Measurements from ENCODE around the gene NCAN.

NCAN gene

DNA sequence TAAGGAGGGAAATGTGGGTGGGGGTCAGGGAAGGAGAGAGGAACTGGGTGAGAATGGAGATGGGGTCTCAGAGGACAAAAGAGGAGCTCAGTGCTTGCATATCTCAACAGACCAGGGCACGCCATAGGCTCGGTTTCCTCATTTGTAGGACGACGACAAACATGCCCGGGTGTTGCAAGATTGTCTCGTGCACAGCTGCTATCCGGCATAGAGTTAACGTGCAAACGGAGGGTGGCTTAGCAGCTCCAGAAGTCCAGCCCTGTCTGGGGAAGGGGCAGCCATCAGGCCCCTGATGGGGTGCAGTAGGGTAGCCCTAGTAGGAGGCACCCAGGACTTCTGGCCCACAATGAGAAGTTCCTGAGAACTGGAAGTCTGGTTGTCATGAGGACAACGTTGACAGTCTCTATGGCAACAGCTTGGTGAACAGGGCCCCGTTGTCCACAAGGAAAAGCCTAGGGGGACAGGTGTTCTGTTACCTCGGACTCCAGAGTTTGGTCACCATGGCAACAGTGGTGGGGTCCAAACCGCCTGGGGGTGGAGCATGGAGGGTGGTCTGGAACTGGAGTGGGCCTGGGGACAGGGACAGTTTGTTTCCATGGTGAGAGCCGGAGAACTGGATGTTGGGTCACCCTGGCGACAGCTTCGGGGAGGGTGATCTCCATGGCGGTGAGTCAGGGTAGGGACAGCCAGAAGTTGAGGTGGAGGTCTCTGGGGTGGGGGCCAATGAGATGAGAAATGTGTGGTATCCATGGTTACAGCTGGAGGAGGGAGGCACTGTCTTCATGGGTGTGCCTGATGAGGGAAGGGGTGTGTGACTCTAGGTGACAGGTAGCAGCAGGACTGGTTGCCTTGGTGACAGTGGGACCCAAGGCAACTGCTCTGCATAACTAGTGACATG lies 44.6 kb downstream of the NCAN start:
- no peak overlapping the region for H3K4me3 ChIP-seq (ENCODE audit: low read length)
- TF ChIP-seq, protein P1, sequence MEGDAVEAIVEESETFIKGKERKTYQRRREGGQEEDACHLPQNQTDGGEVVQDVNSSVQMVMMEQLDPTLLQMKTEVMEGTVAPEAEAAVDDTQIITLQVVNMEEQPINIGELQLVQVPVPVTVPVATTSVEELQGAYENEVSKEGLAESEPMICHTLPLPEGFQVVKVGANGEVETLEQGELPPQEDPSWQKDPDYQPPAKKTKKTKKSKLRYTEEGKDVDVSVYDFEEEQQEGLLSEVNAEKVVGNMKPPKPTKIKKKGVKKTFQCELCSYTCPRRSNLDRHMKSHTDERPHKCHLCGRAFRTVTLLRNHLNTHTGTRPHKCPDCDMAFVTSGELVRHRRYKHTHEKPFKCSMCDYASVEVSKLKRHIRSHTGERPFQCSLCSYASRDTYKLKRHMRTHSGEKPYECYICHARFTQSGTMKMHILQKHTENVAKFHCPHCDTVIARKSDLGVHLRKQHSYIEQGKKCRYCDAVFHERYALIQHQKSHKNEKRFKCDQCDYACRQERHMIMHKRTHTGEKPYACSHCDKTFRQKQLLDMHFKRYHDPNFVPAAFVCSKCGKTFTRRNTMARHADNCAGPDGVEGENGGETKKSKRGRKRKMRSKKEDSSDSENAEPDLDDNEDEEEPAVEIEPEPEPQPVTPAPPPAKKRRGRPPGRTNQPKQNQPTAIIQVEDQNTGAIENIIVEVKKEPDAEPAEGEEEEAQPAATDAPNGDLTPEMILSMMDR (conservative IDR thresholded peaks at IDR 0.05; ENCODE audit: low read length): no peak
- DNase-seq (ENCODE audit: low read depth): no peak

DNA sequence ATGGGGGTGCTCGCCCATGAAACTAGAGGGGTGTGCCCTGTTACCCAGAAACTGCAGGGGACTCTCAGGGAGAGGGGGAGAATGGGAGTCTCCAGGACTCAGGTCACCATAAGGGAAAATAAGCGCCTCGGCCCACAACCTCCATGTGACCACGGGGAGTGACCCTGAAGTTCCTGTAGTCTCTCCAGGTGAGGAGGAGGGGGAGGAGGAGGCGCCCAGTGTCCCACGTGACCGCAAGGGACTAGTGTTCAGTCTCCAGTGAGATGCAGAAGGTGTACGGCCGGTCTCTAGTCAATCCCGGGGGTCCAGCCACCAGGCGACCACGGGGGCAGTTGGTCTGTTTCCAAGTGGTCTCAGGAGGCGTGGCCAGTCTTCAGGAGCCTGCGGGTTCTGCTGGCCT lies 45.4 kb downstream of the NCAN start:
- no peak for DNase-seq (ENCODE audit: low read depth)
- TF ChIP-seq, protein P1 (conservative IDR thresholded peaks at IDR 0.05; ENCODE audit: low read length): no peak
- H3K4me3 ChIP-seq (ENCODE audit: low read length): no peak overlapping the region

DNA sequence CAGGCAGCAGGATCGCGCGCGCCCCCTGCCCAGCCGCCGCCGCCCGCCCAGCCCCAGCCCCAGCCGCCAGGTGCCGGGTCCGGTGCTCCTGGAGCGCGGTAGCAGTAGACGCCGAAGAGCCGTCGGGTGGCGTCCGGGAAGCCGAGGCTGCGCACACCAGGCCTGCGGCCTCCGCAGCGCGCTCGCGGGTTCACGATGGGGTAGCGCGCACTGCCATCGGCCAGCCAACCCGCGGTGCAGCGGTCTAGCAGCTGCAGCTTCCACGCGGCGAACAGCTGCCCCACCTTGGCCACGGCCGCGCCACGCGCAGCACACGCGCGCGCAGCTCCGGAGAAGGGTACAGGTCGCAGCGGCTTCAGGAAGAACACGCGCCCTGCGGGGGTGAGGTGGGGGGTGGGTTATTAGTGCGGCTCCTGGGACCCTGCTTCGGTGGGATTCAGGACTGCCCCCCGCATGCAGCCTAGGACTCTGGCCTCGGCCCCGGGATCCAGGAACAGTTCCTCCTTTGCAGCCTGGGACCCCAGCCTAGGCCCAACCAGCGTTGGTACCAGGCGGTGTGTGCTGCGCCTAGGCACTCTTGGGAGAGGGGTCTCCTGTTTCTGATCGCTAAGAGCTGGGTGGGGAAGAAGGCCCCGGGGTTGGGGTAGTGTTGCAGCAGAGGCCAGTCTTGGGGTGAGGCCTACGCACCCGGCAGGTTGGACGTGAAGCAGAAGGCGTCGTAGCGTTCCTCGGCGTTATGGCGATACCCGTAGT lies 46.3 kb downstream of the NCAN start:
- TF ChIP-seq, protein P1 (conservative IDR thresholded peaks at IDR 0.05; ENCODE audit: low read length): no peak
- H3K4me3 ChIP-seq (ENCODE audit: low read length): no peak overlapping the region
- no peak for DNase-seq (ENCODE audit: low read depth)

DNA sequence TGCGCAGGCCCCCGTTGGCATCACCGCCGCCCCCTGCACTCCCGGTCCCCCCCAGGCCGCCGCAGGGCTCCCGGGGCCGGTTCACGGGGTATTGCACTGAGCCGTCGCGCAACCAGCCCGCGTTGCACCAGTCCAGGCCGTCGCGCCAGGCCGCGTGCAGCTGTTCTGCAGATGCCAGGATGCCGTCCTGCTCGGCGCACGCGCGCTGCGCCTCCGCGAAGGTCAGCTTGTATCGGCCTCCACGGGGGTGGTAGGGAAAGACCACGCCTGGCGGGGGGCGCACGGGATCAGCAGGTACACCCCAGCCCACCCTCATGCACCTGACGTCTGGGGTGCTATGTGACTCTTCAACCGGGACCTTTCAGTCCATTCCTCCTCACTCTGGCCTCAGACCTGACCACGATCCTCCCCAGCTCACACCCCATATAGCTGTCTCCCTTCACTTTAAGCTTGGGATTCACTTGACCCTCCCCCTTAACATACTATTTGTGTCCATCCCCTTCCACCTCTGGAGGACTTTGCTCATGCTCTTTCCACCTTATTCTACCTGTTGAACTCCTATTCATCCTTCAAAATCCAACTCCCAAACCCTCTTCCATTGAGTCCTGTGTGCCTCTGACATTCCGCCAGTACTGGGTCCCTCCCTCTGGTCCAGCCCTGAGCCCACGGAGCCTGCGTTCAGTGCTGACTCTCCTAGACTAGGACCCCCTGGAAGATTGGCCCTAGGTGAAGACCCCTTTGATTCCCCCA lies 47.0 kb downstream of the NCAN start:
- TF ChIP-seq, protein P1 (conservative IDR thresholded peaks at IDR 0.05; ENCODE audit: low read length): no peak
- no peak overlapping the region for H3K4me3 ChIP-seq (ENCODE audit: low read length)
- no peak for DNase-seq (ENCODE audit: low read depth)

DNA sequence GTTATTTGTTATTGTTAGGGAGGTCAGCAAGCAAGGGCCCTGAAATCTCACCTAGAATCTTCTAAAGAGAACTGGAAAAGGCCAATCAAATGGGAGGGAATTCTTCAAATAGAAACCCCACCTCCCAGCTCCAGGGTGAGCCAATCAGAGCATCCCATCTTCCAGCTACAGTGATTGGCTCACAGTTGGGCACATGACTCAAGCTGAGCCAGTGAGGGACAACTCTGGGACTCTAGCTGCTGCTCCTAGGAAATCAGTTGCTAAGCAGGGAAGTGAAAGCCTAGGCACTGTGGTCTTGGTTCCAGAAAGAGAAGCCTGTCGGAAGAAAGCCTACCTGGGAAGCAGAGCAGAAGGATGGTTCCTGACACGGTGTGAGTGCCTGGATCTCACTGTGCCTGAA lies 48.0 kb downstream of the NCAN start:
- no peak for DNase-seq (ENCODE audit: low read depth)
- H3K4me3 ChIP-seq (ENCODE audit: low read length): no peak overlapping the region
- TF ChIP-seq, protein P1 (conservative IDR thresholded peaks at IDR 0.05; ENCODE audit: low read length): no peak

DNA sequence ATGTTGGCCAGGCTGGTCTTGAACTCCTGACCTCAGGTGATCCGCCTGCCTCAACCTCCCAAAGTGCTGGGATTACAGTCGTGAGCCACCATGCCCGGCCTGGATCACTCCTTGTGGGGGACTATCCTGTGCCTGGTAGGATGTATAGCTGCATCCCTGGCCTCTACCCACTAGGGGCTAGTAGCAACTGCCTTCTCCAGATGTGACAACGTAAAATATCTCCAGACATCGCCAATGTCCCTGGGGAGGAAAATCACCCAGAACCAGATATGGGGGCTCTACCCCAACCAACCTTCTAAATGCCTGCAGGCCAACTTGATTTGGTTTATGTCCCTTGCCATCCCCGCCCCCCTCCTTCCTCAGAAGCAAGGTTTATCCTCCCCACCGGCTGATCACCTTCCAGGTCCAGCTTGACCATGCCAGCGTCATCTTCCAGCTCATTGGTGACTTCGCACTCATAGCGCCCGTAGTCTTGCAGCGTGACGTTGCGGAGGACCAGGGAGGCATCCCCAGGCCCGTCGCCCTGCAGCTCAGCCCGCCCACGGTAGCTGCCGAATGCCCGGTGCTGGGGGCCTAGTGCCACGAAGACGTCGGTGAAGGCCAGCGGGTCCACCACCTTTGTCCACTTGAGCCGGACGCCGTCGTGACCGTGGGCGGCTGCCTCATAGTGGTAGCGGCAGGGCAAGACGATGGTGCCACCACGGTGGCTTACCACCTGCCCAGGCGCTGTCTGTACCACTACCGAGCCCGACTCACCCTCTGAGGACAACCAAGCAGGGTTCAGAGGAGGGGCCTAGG lies 48.9 kb downstream of the NCAN start:
- TF ChIP-seq, protein P1 (conservative IDR thresholded peaks at IDR 0.05; ENCODE audit: low read length): no peak
- DNase-seq (ENCODE audit: low read depth): no peak
- no peak overlapping the region for H3K4me3 ChIP-seq (ENCODE audit: low read length)
